HepG2 (cell line): Measurements from ENCODE around the gene PRADC1. TPM values are rescaled to one million over a fixed set of nuclear protein-coding genes. Genes with fewer than 3 reads are reported as not detected.

Source experiments
- ATF1 ChIP-seq: IDR thresholded peaks from 2 replicates; pipeline ENCODE4 v1.6.1; 2016; ENCODE audit warnings: mild to moderate bottlenecking, control low read depth
- CBX1 ChIP-seq: IDR thresholded peaks from one replicate; pipeline ENCODE4 v1.6.1; 2016; ENCODE audit warnings: antibody characterized with exemption, low read depth
- DNMT3B ChIP-seq: conservative IDR thresholded peaks from 2 replicates; pipeline ENCODE4 v1.6.1; 2016; ENCODE audit warnings: missing biosample characterization, control low read depth
- FOSL1 ChIP-seq: sonication (generic); formaldehyde crosslinking; IDR thresholded peaks from 2 replicates; pipeline ENCODE4 v1.9.0; 2021; ENCODE audit warnings: missing genetic modification reagents, borderline replicate concordance
- FOXO4 ChIP-seq: sonication (generic); formaldehyde crosslinking; conservative IDR thresholded peaks from 2 replicates; pipeline ENCODE4 v1.8.1; 2023; ENCODE audit warnings: missing genetic modification reagents
- GLI4 ChIP-seq: sonication (generic); formaldehyde crosslinking; IDR thresholded peaks from 2 replicates; pipeline ENCODE4 v1.5.1; 2020; ENCODE audit warnings: missing genetic modification reagents, mild to moderate bottlenecking, moderate library complexity, borderline replicate concordance
- IKZF1 ChIP-seq: fragments of 450-650 bp; IDR thresholded peaks from 2 replicates; pipeline ENCODE4 v1.7.1; 2016
- KDM5B ChIP-seq: sonication (generic); formaldehyde crosslinking; IDR thresholded peaks from 2 replicates; pipeline ENCODE4 v1.4.0; 2020; ENCODE audit warnings: missing genetic modification reagents, mild to moderate bottlenecking, borderline replicate concordance
- MTA1 ChIP-seq: sonication (generic); formaldehyde crosslinking; IDR thresholded peaks from 2 replicates; pipeline ENCODE4 v1.4.0; 2020; ENCODE audit warnings: missing genetic modification reagents, mild to moderate bottlenecking, borderline replicate concordance
- NFAT5 ChIP-seq: sonication (generic); formaldehyde crosslinking; IDR thresholded peaks from 2 replicates; pipeline ENCODE4 v1.4.0; 2020; ENCODE audit warnings: missing genetic modification reagents
- NR1H2 ChIP-seq: sonication (generic); formaldehyde crosslinking; IDR thresholded peaks from 2 replicates; pipeline ENCODE4 v1.8.1; 2022; ENCODE audit warnings: low read depth, missing genetic modification reagents, borderline replicate concordance
- PREB ChIP-seq: sonication (generic); formaldehyde crosslinking; IDR thresholded peaks from 2 replicates; pipeline ENCODE4 v1.4.0; 2020; ENCODE audit warnings: missing genetic modification reagents
- RCOR2 ChIP-seq: IDR thresholded peaks from 2 replicates; pipeline ENCODE4 v1.6.1; 2016; ENCODE audit warnings: missing biosample characterization, missing genetic modification reagents
- TAF15 ChIP-seq: fragments of 200-400 bp; formaldehyde crosslinking; IDR thresholded peaks from one replicate; pipeline ENCODE4 v1.6.1; 2018; ENCODE audit warnings: mild to moderate bottlenecking, low read depth, low read length; ENCODE audit not compliant: poor library complexity, severe bottlenecking
- TP53 ChIP-seq: sonication (generic); formaldehyde crosslinking; conservative IDR thresholded peaks from 2 replicates; pipeline ENCODE4 v1.4.0; 2020; ENCODE audit warnings: missing genetic modification reagents
- ZFAT ChIP-seq: sonication (generic); formaldehyde crosslinking; conservative IDR thresholded peaks from 2 replicates; pipeline ENCODE4 v1.8.1; 2023; ENCODE audit warnings: missing genetic modification reagents, inconsistent platforms
- ZNF350 ChIP-seq: sonication (generic); formaldehyde crosslinking; IDR thresholded peaks from 2 replicates; pipeline ENCODE4 v1.4.0; 2020; ENCODE audit warnings: mild to moderate bottlenecking, low read depth, missing genetic modification reagents, borderline replicate concordance
- ZNF460 ChIP-seq: sonication (generic); formaldehyde crosslinking; IDR thresholded peaks from 2 replicates; pipeline ENCODE4 v1.5.1; 2020; ENCODE audit warnings: missing genetic modification reagents, mild to moderate bottlenecking, borderline replicate concordance
- ZNF777 ChIP-seq: sonication (generic); formaldehyde crosslinking; IDR thresholded peaks from 2 replicates; pipeline ENCODE4 v1.4.0; 2020; ENCODE audit warnings: missing genetic modification reagents
- ZNF792 ChIP-seq: IDR thresholded peaks from 2 replicates; pipeline ENCODE4 v1.6.1; 2016
- ZZZ3 ChIP-seq: sonication (generic); formaldehyde crosslinking; IDR thresholded peaks from 2 replicates; pipeline ENCODE4 v1.4.0; 2020; ENCODE audit warnings: missing genetic modification reagents, mild to moderate bottlenecking, borderline replicate concordance
- polyA plus RNA-seq, 8 experiments: library from polyadenylated mRNA; depleted of rRNA in 3 of 8; stranded (reverse) in 7 of 8; unstranded in 1 of 8; fragments of >200 nt; fragmentation: Illumina TruSeq in 4 of 8; extraction: Trizol in 4 of 8; gene quantifications; 2 replicates each; pipeline versions ENCODE4 v1.2.1 to v1.2.3, GENCODE V29; 2011 to 2016; ENCODE audit warnings: low read depth in 4 of 8, missing spikeins in 1 of 8, mixed read lengths in 1 of 8; ENCODE audit not compliant: insufficient read depth in 1 of 8
- total RNA-seq, 5 experiments: library from RNA; depleted of rRNA; stranded (reverse); fragments of >200 nt; fragmentation: Illumina TruSeq; extraction: Trizol; gene quantifications; 2 replicates each; pipeline ENCODE4 v1.2.3, GENCODE V29; 2016; ENCODE audit warnings: low read depth in 1 of 5
- TF ChIP-seq, protein P1 (sequence below): sonication (generic); formaldehyde crosslinking; conservative IDR thresholded peaks from 2 replicates; pipeline ENCODE4 v1.8.0; 2022; ENCODE audit warnings: low read depth, missing genetic modification reagents

The PRADC1 gene
- total and polyA plus RNA-seq, 2 of the 13 experiments (the other 11 are each of a cell fraction or from before 2014, with no cell fraction given), result 12.1 to 37.2 TPM

GRCh38 chr2:73260338-73260984 lies 27.4 kb upstream of the PRADC1 start (continued):
- no peak for TF ChIP-seq ZFAT (CRISPR knock-in tag)
- TF ChIP-seq IKZF1, result no peak
- TF ChIP-seq RCOR2 (CRISPR knock-in tag), result no peak
- no peak for TF ChIP-seq PREB (CRISPR knock-in tag)
- TF ChIP-seq FOSL1, result no peak
- TF ChIP-seq GLI4 (CRISPR knock-in tag), result no peak
- 0 out of 2 replicates have a peak, but pooled peaks have one; percentile 9 for TF ChIP-seq ZNF777 (CRISPR knock-in tag)
- TF ChIP-seq TAF15, result no peak
- TF ChIP-seq MTA1 (CRISPR knock-in tag), result no peak
- TF ChIP-seq CBX1, result no peak
- peak; percentile 62; the same call in 1 of the 2 replicates for TF ChIP-seq NR1H2
- no peak for TF ChIP-seq ZNF460 (CRISPR knock-in tag)
- TF ChIP-seq, protein P1, sequence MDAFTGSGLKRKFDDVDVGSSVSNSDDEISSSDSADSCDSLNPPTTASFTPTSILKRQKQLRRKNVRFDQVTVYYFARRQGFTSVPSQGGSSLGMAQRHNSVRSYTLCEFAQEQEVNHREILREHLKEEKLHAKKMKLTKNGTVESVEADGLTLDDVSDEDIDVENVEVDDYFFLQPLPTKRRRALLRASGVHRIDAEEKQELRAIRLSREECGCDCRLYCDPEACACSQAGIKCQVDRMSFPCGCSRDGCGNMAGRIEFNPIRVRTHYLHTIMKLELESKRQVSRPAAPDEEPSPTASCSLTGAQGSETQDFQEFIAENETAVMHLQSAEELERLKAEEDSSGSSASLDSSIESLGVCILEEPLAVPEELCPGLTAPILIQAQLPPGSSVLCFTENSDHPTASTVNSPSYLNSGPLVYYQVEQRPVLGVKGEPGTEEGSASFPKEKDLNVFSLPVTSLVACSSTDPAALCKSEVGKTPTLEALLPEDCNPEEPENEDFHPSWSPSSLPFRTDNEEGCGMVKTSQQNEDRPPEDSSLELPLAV (CRISPR knock-in tag), result no peak
- TF ChIP-seq DNMT3B (CRISPR knock-in tag), result no peak
- no peak for TF ChIP-seq ZZZ3 (CRISPR knock-in tag)
- TF ChIP-seq ZNF350 (CRISPR knock-in tag), result 0 out of 2 replicates have a peak, but pooled peaks have one; percentile 35
- no peak for TF ChIP-seq ATF1 (CRISPR knock-in tag)
- TF ChIP-seq ZNF792, result no peak
- 0 out of 2 replicates have a peak, but pooled peaks have one; percentile 7 for TF ChIP-seq FOXO4 (CRISPR knock-in tag)
- no peak for TF ChIP-seq KDM5B (CRISPR knock-in tag)
- no peak for TF ChIP-seq TP53 (CRISPR knock-in tag)
- no peak for TF ChIP-seq NFAT5 (CRISPR knock-in tag)
